HL-60 (cell line): ENCODE measurements around the gene ASTN2.

Experiments
- DNase-seq, 2 experiments: peaks; one replicate each; pipeline ENCODE4 v3.0.0-alpha.2; 2010 to 2020; ENCODE audit warnings: low read depth in 1 of 2, low spot score in 1 of 2
- H3K27ac ChIP-seq: fragments of 250-450 bp; sonication (Bioruptor Pico); replicated peaks from 2 replicates; pipeline ENCODE4 v1.5.1; 2020; ENCODE audit warnings: mild to moderate bottlenecking, moderate library complexity
- H3K27me3 ChIP-seq: fragments of 250-450 bp; sonication (Bioruptor Pico); 2 replicates; pipeline ENCODE4 v1.5.1; 2021; ENCODE audit warnings: mild to moderate bottlenecking, moderate library complexity; ENCODE audit not compliant: insufficient read depth, poor library complexity, severe bottlenecking
- H3K4me3 ChIP-seq: replicated peaks from 2 replicates; pipeline ENCODE4 v1.5.1; 2011; ENCODE audit warnings: mild to moderate bottlenecking, control low read depth, low read length; ENCODE audit not compliant: insufficient read depth
- GABPA ChIP-seq: IDR thresholded peaks from 2 replicates; pipeline ENCODE4 v1.6.1; 2012; ENCODE audit warnings: low read depth
- POLR2AphosphoS5 ChIP-seq: IDR thresholded peaks from 2 replicates; pipeline ENCODE4 v1.6.1; 2012; ENCODE audit warnings: low read depth
- SPI1 ChIP-seq: IDR thresholded peaks from 2 replicates; pipeline ENCODE4 v1.6.1; 2012; ENCODE audit warnings: low read depth, mild to moderate bottlenecking, borderline replicate concordance
- TF ChIP-seq, protein P1 (sequence below): IDR thresholded peaks from one replicate; pipeline ENCODE4 v1.5.1; 2011; ENCODE audit warnings: low read length, control low read depth, inconsistent platforms; ENCODE audit not compliant: insufficient read depth
- TF ChIP-seq, protein P2 (sequence below): IDR thresholded peaks from 2 replicates; pipeline ENCODE4 v1.6.1; 2012; ENCODE audit warnings: low read depth; ENCODE audit not compliant: insufficient replicate concordance

Gene ASTN2

DNA sequence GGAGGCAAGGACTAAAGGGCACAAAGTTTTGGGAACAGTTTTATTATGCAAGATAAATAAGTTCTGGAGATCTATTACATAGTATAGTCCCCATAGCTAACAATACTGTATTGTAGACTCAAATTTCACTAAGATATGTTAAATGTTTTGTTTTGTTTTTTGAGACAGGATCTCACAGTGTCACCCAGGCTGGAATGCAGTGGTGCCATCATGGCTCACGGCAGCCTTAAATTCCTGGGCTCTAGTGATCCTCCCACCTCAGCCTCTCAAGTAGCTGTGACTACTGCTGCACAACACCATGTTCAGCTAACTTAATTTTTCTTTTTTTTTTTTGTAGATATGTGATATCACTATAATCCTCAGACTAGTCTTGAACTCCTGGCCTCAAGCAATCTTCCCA is 618.2 kb downstream of the ASTN2 start:
- no peaks in the 10 kb centered on the region for H3K27me3 ChIP-seq
- no peak overlapping the region for H3K27ac ChIP-seq
- H3K4me3 ChIP-seq: no peak overlapping the region
- TF ChIP-seq, protein P1, sequence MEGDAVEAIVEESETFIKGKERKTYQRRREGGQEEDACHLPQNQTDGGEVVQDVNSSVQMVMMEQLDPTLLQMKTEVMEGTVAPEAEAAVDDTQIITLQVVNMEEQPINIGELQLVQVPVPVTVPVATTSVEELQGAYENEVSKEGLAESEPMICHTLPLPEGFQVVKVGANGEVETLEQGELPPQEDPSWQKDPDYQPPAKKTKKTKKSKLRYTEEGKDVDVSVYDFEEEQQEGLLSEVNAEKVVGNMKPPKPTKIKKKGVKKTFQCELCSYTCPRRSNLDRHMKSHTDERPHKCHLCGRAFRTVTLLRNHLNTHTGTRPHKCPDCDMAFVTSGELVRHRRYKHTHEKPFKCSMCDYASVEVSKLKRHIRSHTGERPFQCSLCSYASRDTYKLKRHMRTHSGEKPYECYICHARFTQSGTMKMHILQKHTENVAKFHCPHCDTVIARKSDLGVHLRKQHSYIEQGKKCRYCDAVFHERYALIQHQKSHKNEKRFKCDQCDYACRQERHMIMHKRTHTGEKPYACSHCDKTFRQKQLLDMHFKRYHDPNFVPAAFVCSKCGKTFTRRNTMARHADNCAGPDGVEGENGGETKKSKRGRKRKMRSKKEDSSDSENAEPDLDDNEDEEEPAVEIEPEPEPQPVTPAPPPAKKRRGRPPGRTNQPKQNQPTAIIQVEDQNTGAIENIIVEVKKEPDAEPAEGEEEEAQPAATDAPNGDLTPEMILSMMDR: no peak
- TF ChIP-seq POLR2AphosphoS5 (no peak), GABPA (no peak), SPI1 (no peak)
- TF ChIP-seq, protein P2, sequence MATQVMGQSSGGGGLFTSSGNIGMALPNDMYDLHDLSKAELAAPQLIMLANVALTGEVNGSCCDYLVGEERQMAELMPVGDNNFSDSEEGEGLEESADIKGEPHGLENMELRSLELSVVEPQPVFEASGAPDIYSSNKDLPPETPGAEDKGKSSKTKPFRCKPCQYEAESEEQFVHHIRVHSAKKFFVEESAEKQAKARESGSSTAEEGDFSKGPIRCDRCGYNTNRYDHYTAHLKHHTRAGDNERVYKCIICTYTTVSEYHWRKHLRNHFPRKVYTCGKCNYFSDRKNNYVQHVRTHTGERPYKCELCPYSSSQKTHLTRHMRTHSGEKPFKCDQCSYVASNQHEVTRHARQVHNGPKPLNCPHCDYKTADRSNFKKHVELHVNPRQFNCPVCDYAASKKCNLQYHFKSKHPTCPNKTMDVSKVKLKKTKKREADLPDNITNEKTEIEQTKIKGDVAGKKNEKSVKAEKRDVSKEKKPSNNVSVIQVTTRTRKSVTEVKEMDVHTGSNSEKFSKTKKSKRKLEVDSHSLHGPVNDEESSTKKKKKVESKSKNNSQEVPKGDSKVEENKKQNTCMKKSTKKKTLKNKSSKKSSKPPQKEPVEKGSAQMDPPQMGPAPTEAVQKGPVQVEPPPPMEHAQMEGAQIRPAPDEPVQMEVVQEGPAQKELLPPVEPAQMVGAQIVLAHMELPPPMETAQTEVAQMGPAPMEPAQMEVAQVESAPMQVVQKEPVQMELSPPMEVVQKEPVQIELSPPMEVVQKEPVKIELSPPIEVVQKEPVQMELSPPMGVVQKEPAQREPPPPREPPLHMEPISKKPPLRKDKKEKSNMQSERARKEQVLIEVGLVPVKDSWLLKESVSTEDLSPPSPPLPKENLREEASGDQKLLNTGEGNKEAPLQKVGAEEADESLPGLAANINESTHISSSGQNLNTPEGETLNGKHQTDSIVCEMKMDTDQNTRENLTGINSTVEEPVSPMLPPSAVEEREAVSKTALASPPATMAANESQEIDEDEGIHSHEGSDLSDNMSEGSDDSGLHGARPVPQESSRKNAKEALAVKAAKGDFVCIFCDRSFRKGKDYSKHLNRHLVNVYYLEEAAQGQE: no peak
- DNase-seq: no peak

DNA sequence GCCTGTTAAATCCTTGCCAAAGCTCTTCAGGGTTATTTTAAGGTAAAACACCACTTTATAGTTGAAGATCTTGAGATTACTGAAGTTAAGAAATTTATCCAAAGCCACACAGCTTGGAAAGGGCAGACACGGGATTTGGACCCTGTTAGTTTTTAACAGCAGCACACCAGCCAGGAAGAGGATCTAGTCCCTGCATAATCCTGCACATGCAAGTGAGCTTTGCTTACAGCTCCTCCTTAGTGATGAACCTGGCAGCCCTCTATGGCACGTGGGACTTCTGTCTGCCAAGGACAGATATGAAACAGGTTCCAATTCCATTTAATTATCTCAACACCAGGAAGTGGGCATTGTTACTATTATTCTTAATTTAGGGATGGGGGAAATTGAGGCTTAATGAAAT is 619.0 kb downstream of the ASTN2 start:
- Histone ChIP-seq H3K27ac (no peak overlapping the region), H3K27me3 (no peaks in the 10 kb centered on the region), H3K4me3 (no peak overlapping the region)
- TF ChIP-seq GABPA (no peak), SPI1 (no peak), POLR2AphosphoS5 (no peak)
- TF ChIP-seq, protein P1: no peak
- TF ChIP-seq, protein P2: no peak
- DNase-seq: no peak

DNA sequence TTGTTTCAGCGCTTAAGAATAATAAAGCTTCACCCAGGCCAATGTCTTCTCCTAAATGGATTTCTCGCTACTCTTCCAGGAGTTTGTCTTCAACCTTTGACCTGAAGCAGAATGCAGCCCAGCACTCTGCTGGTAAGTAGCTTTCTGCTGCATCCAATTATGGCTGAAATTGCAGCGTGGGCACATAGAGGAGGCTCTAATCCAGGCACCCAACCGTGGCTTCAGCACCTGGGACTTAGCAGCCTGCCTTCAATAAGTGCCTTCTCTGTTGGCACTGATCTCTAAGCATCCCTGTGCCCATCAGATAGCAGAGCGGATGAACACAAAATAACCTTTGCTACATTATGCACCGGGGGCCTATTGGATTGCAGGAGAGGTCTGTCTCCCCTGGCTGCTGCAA is 622.6 kb downstream of the ASTN2 start:
- TF ChIP-seq GABPA: no peak
- no peak overlapping the region for H3K4me3 ChIP-seq
- H3K27me3 ChIP-seq: no peaks in the 10 kb centered on the region
- no peak overlapping the region for H3K27ac ChIP-seq
- DNase-seq: no peak

DNA sequence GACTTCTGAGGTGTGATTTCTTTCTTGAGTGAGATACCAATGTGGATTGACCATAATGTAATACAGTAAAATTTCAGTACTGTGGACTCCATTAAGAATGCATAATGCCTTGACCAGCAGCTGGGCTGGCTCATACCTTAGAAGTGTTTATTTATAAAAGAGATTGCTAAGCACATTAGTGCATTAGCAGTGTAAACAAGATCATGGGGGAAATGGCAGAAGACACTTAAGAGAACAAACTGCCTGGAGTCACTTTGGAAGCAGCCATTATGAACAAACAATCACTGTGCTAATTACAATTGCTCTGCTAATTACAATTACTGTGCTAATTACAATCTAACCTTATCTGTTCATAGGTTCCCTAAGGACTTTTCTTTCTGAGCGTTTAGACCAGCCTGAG is 623.5 kb downstream of the ASTN2 start:
- no peak for DNase-seq

More for the DNA sequence above, 623.5 kb downstream of the ASTN2 start:
- TF ChIP-seq GABPA (no peak), POLR2AphosphoS5 (no peak), SPI1 (no peak)
- TF ChIP-seq, protein P1: no peak
- TF ChIP-seq, protein P2: no peak
- Histone ChIP-seq H3K27ac (no peak overlapping the region), H3K4me3 (no peak overlapping the region), H3K27me3 (no peaks in the 10 kb centered on the region)
